ENCODE results near the gene DZANK1. TPM values are rescaled to one million over a fixed set of nuclear protein-coding genes. Genes with fewer than 3 reads are reported as not detected.

Gene DZANK1
- polyA plus RNA-seq, 1 of the 3 experiments (the other 2 are of a cell fraction), result 3.3 TPM

- Histone ChIP-seq H3K27ac (ENCODE audit: low read depth in 2 of 2, low read length in 1 of 2) (no peak overlapping the region), H3K27me3 (ENCODE audit: insufficient read depth) (no peaks in the 10 kb centered on the region), H3F3A (replicated peaks; ENCODE audit: insufficient read depth) (no peaks in the 10 kb centered on the region), H3K36me3 (replicated peaks in 1 of 2; ENCODE audit: control insufficient read depth in 1 of 2, insufficient read depth in 2 of 2, low read length in 1 of 2) (no peaks in the 10 kb centered on the region), H2AFZ (ENCODE audit: low read depth) (no peak overlapping the region), H4K20me1 (ENCODE audit: insufficient read depth) (no peaks in the 10 kb centered on the region), H3K9me3 (no peaks in the 10 kb centered on the region), H3K4me1 (ENCODE audit: control insufficient read depth in 1 of 2, insufficient read depth in 2 of 2, low read depth in 1 of 2, low read length in 1 of 2) (no peaks in the 10 kb centered on the region), H3K79me2 (ENCODE audit: insufficient read depth) (no peaks in the 10 kb centered on the region), H3K4me2 (no peak overlapping the region), H3K4me3 (ENCODE audit: low read depth in 2 of 2, low read length in 1 of 2) (no peak overlapping the region), H3K9me2 (no peaks in the 10 kb centered on the region), H3K9ac (no peak overlapping the region)
- CTCF ChIA-PET, result interaction anchor here (1.6 kb wide), 1 partner anchor 21 kb away, joined by 3 read pairs; no protein-coding TSS in a partner anchor
- WGBS (ENCODE audit: low lambda C conversion rate), result 79% methylated on average over 5 of the region's 5 CpGs
- TF ChIP-seq SMC3 (IDR thresholded peaks at IDR 0.05; ENCODE audit: low read depth, low read length), result no peak
- no peak for TF ChIP-seq NFIC (IDR thresholded peaks at IDR 0.05; ENCODE audit: borderline replicate concordance)
- no peak for DNase-seq
- POLR2A ChIA-PET, result no interaction called here
Observed at GRCh38 chr20:18391686-18392085, 75.1 kb downstream of the DZANK1 start.

- CTCF ChIA-PET, result interaction anchor here (1.3 kb wide), 1 partner anchor 24 kb away, joined by 3 read pairs; no protein-coding TSS in a partner anchor
Observed at GRCh38 chr20:18390201-18390600, 76.6 kb downstream of the DZANK1 start.

More at GRCh38 chr20:18390201-18390600, 76.6 kb downstream of the DZANK1 start:
- Histone ChIP-seq H3K9ac (no peak overlapping the region), H3K4me2 (no peak overlapping the region), H3K36me3 (replicated peaks in 1 of 2; ENCODE audit: control insufficient read depth in 1 of 2, insufficient read depth in 2 of 2, low read length in 1 of 2) (no peaks in the 10 kb centered on the region), H3F3A (replicated peaks; ENCODE audit: insufficient read depth) (no peaks in the 10 kb centered on the region), H3K9me2 (no peaks in the 10 kb centered on the region), H3K79me2 (ENCODE audit: insufficient read depth) (no peaks in the 10 kb centered on the region), H2AFZ (ENCODE audit: low read depth) (no peak overlapping the region), H3K4me3 (ENCODE audit: low read depth in 2 of 2, low read length in 1 of 2) (no peak overlapping the region), H3K4me1 (ENCODE audit: control insufficient read depth in 1 of 2, insufficient read depth in 2 of 2, low read depth in 1 of 2, low read length in 1 of 2) (no peaks in the 10 kb centered on the region), H3K27ac (ENCODE audit: low read depth in 2 of 2, low read length in 1 of 2) (no peak overlapping the region), H4K20me1 (ENCODE audit: insufficient read depth) (no peaks in the 10 kb centered on the region), H3K9me3 (no peaks in the 10 kb centered on the region), H3K27me3 (ENCODE audit: insufficient read depth) (no peaks in the 10 kb centered on the region)
- TF ChIP-seq TCF12 (IDR thresholded peaks at IDR 0.05) (no peak), SMC3 (IDR thresholded peaks at IDR 0.05; ENCODE audit: low read depth, low read length) (no peak), MXI1 (IDR thresholded peaks at IDR 0.05; ENCODE audit: low read depth, low read length) (no peak), USF2 (IDR thresholded peaks at IDR 0.05; ENCODE audit: borderline replicate concordance, low read depth, low read length) (no peak), CTCF (IDR thresholded peaks at IDR 0.05) (no peak)
- whole genome bisulfite sequencing (ENCODE audit: low lambda C conversion rate), result 82% methylated on average over 3 of the region's 3 CpGs
- POLR2A ChIA-PET, result no interaction called here
- DNase-seq, result no peak

Data from SK-N-SH (cell line).